Prostate gland (tissue), 2 donors: ENCODE results near the gene HPCA.

Source experiments
- CTCF ChIP-seq, 4 experiments: fragments of 200-600 bp in 2 of 4; fragments of 450-650 bp in 2 of 4; sonication (generic) in 2 of 4; IDR thresholded peaks; 1 replicate in 3 of 4; 2 replicates in 1 of 4; pipeline ENCODE4 v1.5.1; 2016 to 2019; ENCODE audit warnings: antibody characterized with exemption in 4 of 4, mild to moderate bottlenecking in 2 of 4, moderate library complexity in 2 of 4
- POLR2A ChIP-seq: fragments of 450-650 bp; IDR thresholded peaks from one replicate; pipeline ENCODE4 v1.6.1; 2016; ENCODE audit warnings: antibody characterized with exemption, mild to moderate bottlenecking
- POLR2AphosphoS5 ChIP-seq: sonication (generic); formaldehyde crosslinking; IDR thresholded peaks from one replicate; pipeline ENCODE4 v1.6.1; 2017; ENCODE audit warnings: antibody characterized with exemption

GRCh38 chr1:32894019-32894600 is 7.8 kb downstream of the HPCA start:
- TF ChIP-seq POLR2AphosphoS5 (no peak), CTCF (IDR thresholded peaks at IDR 0.05) (no peak), POLR2A (no peak)
